Panc1 (cell line): ENCODE results near the gene ISCA2. TPM values are rescaled to one million over a fixed set of nuclear protein-coding genes. Genes with fewer than 3 reads are reported as not detected.

Source experiments
- ATAC-seq: fragments of 200-7000 bp; cut with Tn5 transposase; 2 replicates; pipeline ENCODE4 v1.9.1; 2020; ENCODE audit warnings: mild to moderate bottlenecking, moderate library complexity
- BruUV-seq: library from RNA; stranded (reverse); fragments of 400-500 nt; replicated peaks from 2 replicates; lab custom pipeline; 2021; lab: Mats Ljungman, UMichigan
- CTCF ChIA-PET: fragments of 300-600 bp; sonication (Branson Sonifier 250); formaldehyde crosslinking; loops from one replicate; lab custom pipeline; 2022; ENCODE audit warnings: antibody characterized with exemption; lab: Charles Lee
- POLR2A ChIA-PET: fragments of 300-600 bp; sonication (Branson Sonifier 250); formaldehyde crosslinking; loops from one replicate; lab custom pipeline; 2022; ENCODE audit warnings: antibody characterized with exemption; lab: Charles Lee
- DNase-seq: peaks from one replicate; pipeline ENCODE4 v3.0.0-alpha.2; 2010; ENCODE audit warnings: low read depth, low spot score
- H3K27ac ChIP-seq: 2 replicates; pipeline ENCODE4 v1.5.1; 2011; ENCODE audit warnings: mild to moderate bottlenecking, low read length, inconsistent platforms
- H3K27me3 ChIP-seq: fragments of 200-500 bp; sonication (Bioruptor generic); 2 replicates; pipeline ENCODE4 v1.6.0; 2014; ENCODE audit warnings: low read length, inconsistent platforms; ENCODE audit not compliant: control insufficient read depth, insufficient read depth
- H3K36me3 ChIP-seq: fragments of 200-500 bp; sonication (Bioruptor generic); 2 replicates; pipeline ENCODE4 v1.5.1; 2014; ENCODE audit warnings: inconsistent platforms, mild to moderate bottlenecking, low read length, moderate library complexity; ENCODE audit not compliant: control insufficient read depth, insufficient read depth
- H3K4me1 ChIP-seq: 2 replicates; pipeline ENCODE4 v1.5.1; 2011; ENCODE audit warnings: inconsistent platforms, mild to moderate bottlenecking, low read length, moderate library complexity; ENCODE audit not compliant: control insufficient read depth, insufficient read depth
- H3K4me3 ChIP-seq, 2 experiments: 2 replicates each; pipeline ENCODE4 v1.5.1; 2011 to 2012; ENCODE audit warnings: low read depth in 2 of 2, low read length in 2 of 2, mild to moderate bottlenecking in 2 of 2, inconsistent platforms in 1 of 2, moderate library complexity in 1 of 2
- H3K9me3 ChIP-seq: fragments of 200-500 bp; sonication (Bioruptor generic); 2 replicates; pipeline ENCODE4 v1.5.1; 2014; ENCODE audit warnings: low read depth, mild to moderate bottlenecking, inconsistent platforms, low read length, moderate library complexity; ENCODE audit not compliant: control insufficient read depth, insufficient read depth
- POLR2AphosphoS5 ChIP-seq: IDR thresholded peaks from 2 replicates; pipeline ENCODE4 v1.6.1; 2012; ENCODE audit warnings: mild to moderate bottlenecking, low read depth, low read length, moderate library complexity
- SIN3A ChIP-seq: IDR thresholded peaks from 2 replicates; pipeline ENCODE4 v1.6.1; 2012; ENCODE audit warnings: low read depth, mild to moderate bottlenecking, low read length, moderate library complexity, borderline replicate concordance; ENCODE audit not compliant: insufficient read depth
- TCF7L2 ChIP-seq: IDR thresholded peaks from 2 replicates; pipeline ENCODE4 v1.6.1; 2011; ENCODE audit warnings: mild to moderate bottlenecking, low read depth, low read length, inconsistent platforms
- in situ Hi-C: cut with HindIII; loops from 2 replicates; pipeline ENCODE4 v1.10.0; 2016; ENCODE audit warnings: low sequenced_read_pairs, low pct_unique_long_range_greater_than_20kb
- intact Hi-C: fragments of 100-400 bp; cut with micrococcal nuclease; formaldehyde crosslinking; loops from one replicate; pipeline ENCODE4 v1.10.0; 2022; ENCODE audit not compliant: unreplicated experiment
- total RNA-seq: library from RNA; stranded (reverse); gene quantifications from one replicate; pipeline ENCODE4 v1.2.1, GENCODE V29; 2021; ENCODE audit not compliant: unreplicated experiment
- TF ChIP-seq, protein P1 (sequence below): fragments of 450-650 bp; IDR thresholded peaks from 2 replicates; pipeline ENCODE4 v1.5.1; 2017; ENCODE audit warnings: mild to moderate bottlenecking
- TF ChIP-seq, protein P2 (sequence below), 2 experiments: IDR thresholded peaks; 2 replicates each; pipeline ENCODE4 v1.6.1; 2011 to 2012; ENCODE audit warnings: low read depth in 2 of 2, control low read depth in 1 of 2, low read length in 1 of 2, mild to moderate bottlenecking in 1 of 2, moderate library complexity in 1 of 2; ENCODE audit not compliant: insufficient read depth in 1 of 2

ISCA2 gene
- total RNA-seq, 1 experiment from 2014 or later = 26.1 TPM

DNA sequence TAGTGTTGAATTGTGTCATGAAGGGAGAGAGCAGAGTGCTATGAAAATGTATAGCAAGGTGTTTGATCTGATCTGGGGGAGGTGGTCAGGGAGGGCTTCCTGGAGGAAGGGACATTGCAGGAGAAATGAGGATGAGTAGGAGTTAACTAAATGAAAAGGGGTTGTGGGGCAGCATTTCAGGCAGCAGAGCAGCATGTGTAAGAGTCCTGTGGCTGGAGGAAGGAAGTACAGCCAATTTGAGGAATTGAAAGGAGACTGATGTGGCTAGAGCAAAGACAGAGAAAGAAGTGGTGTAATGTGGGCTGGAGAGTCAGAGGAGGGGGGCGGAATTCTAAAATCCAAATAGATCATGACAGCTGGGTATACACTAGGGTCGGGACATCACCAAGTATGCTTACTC lies 21.0 kb upstream of the ISCA2 start:
- H3K4me3 ChIP-seq = no peak overlapping the region
- TF ChIP-seq TCF7L2 (no peak), POLR2AphosphoS5 (no peak), SIN3A (no peak)
- TF ChIP-seq, protein P1, sequence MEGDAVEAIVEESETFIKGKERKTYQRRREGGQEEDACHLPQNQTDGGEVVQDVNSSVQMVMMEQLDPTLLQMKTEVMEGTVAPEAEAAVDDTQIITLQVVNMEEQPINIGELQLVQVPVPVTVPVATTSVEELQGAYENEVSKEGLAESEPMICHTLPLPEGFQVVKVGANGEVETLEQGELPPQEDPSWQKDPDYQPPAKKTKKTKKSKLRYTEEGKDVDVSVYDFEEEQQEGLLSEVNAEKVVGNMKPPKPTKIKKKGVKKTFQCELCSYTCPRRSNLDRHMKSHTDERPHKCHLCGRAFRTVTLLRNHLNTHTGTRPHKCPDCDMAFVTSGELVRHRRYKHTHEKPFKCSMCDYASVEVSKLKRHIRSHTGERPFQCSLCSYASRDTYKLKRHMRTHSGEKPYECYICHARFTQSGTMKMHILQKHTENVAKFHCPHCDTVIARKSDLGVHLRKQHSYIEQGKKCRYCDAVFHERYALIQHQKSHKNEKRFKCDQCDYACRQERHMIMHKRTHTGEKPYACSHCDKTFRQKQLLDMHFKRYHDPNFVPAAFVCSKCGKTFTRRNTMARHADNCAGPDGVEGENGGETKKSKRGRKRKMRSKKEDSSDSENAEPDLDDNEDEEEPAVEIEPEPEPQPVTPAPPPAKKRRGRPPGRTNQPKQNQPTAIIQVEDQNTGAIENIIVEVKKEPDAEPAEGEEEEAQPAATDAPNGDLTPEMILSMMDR = no peak
- TF ChIP-seq, protein P2, sequence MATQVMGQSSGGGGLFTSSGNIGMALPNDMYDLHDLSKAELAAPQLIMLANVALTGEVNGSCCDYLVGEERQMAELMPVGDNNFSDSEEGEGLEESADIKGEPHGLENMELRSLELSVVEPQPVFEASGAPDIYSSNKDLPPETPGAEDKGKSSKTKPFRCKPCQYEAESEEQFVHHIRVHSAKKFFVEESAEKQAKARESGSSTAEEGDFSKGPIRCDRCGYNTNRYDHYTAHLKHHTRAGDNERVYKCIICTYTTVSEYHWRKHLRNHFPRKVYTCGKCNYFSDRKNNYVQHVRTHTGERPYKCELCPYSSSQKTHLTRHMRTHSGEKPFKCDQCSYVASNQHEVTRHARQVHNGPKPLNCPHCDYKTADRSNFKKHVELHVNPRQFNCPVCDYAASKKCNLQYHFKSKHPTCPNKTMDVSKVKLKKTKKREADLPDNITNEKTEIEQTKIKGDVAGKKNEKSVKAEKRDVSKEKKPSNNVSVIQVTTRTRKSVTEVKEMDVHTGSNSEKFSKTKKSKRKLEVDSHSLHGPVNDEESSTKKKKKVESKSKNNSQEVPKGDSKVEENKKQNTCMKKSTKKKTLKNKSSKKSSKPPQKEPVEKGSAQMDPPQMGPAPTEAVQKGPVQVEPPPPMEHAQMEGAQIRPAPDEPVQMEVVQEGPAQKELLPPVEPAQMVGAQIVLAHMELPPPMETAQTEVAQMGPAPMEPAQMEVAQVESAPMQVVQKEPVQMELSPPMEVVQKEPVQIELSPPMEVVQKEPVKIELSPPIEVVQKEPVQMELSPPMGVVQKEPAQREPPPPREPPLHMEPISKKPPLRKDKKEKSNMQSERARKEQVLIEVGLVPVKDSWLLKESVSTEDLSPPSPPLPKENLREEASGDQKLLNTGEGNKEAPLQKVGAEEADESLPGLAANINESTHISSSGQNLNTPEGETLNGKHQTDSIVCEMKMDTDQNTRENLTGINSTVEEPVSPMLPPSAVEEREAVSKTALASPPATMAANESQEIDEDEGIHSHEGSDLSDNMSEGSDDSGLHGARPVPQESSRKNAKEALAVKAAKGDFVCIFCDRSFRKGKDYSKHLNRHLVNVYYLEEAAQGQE (IDR thresholded peaks at IDR 0.05; ENCODE audit: insufficient read depth in 1 of 2, low read depth in 2 of 2, low read length in 1 of 2) = no peak
- BruUV-seq = no TSS peak
- H3K27me3 ChIP-seq = no peaks in the 10 kb centered on the region
- POLR2A ChIA-PET = no interaction called here
- CTCF ChIA-PET = no interaction called here
- intact Hi-C loops = no loop called here
- in situ Hi-C loops = no loop called here
- H3K4me1 ChIP-seq = no peaks in the 10 kb centered on the region
- ATAC-seq (no peak), DNase-seq (no peak)
- H3K27ac ChIP-seq = no peak overlapping the region
- H3K9me3 ChIP-seq = no peaks in the 10 kb centered on the region
- H3K36me3 ChIP-seq = no peaks in the 10 kb centered on the region

GRCh38 chr14:74474376-74474775 lies 19.2 kb upstream of the ISCA2 start:
- ChIA-PET CTCF (no interaction called here), POLR2A (no interaction called here)
- TF ChIP-seq SIN3A (no peak), POLR2AphosphoS5 (no peak), TCF7L2 (no peak)
- TF ChIP-seq, protein P2 (IDR thresholded peaks at IDR 0.05; ENCODE audit: insufficient read depth in 1 of 2, low read depth in 2 of 2, low read length in 1 of 2) = no peak
- TF ChIP-seq, protein P1 = no peak
- BruUV-seq = no TSS peak
- Histone ChIP-seq H3K36me3 (no peaks in the 10 kb centered on the region), H3K9me3 (no peaks in the 10 kb centered on the region), H3K4me3 (no peak overlapping the region), H3K27me3 (no peaks in the 10 kb centered on the region), H3K27ac (no peak overlapping the region), H3K4me1 (no peaks in the 10 kb centered on the region)
- ATAC-seq (no peak), DNase-seq (no peak)
- intact Hi-C loops (no loop called here), in situ Hi-C loops (no loop called here)
